Bronchial smooth muscle cell (primary cell): ENCODE measurements around the gene MRM1. TPM values are rescaled to one million over a fixed set of nuclear protein-coding genes. Genes with fewer than 3 reads are reported as not detected.

Source experiments
- total RNA-seq: library from RNA; depleted of rRNA; stranded (reverse); fragments of >200 nt; gene quantifications from 2 replicates; pipeline ENCODE4 v1.2.1, GENCODE V29; 2014

The MRM1 gene
- total RNA-seq, result 2.7 and 3.6 TPM in 2 replicates

GRCh38 chr17:36601303-36602029 is at the start of gene MRM1:
Gene MRM1, plus strand, starts transcription at chr17:36601583. Its CDS starts 228 bp downstream, at chr17:36601811.

GRCh38 chr17:36591434-36592315 is 9.7 kb upstream of the MRM1 start, which contains the start of gene DHRS11:
Gene DHRS11, plus strand, starts transcription at chr17:36591879. Its CDS starts 131 bp downstream, at chr17:36592010.

Other genes starting within 250 kb of the MRM1 start
- gene TBC1D3H, start 213.1 kb upstream of the MRM1 start, total RNA-seq, result not detected in 2 replicates
- 26.6 and 31.9 TPM in 2 replicates for gene ZNHIT3, start 114.9 kb upstream of the MRM1 start, total RNA-seq
- 23.4 and 30.1 TPM in 2 replicates for gene MYO19, start 66.7 kb upstream of the MRM1 start, total RNA-seq
- gene PIGW, start 66.6 kb upstream of the MRM1 start, total RNA-seq, result 0.69 and 2.2 TPM in 2 replicates
- 76.1 and 103 TPM in 2 replicates for gene GGNBP2, start 56.7 kb upstream of the MRM1 start, total RNA-seq
- gene DHRS11, start 9.7 kb upstream of the MRM1 start, total RNA-seq, result 5.2 and 7.6 TPM in 2 replicates